ENCODE data around the gene BMPR1A. TPM values are rescaled to one million over a fixed set of nuclear protein-coding genes. Genes with fewer than 3 reads are reported as not detected.

Gene BMPR1A
- total RNA-seq, 2 experiments from 2014 or later, result 8.9 to 11.7 TPM

DNA sequence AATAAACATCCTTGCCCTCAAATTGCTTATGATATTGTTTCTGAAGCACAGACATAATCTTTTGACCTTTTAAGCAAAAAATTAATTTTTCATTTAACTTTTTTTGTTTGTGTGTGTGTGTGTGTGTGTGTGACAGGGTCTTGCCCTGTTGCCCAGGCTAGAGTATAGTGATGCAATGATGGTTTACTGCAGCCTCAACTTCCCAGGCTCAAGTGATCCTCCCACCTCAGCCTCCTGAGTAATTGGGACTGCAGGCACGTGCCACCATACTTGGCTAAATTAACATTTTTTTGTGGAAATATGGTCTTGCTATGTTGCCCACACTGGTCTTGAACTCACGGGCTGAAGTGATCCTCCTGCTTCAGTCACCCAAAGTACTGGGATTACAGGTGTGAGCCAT lies 68.9 kb downstream of the BMPR1A start:
- Mint-ChIP-seq H3K36me3 (ENCODE audit: low read depth) (no peaks in the 10 kb centered on the region), H3K27me3 (peaks cover 2% of the 10 kb centered on the region), H3K4me1 (no peaks in the 10 kb centered on the region), H3K9me3 (no peaks in the 10 kb centered on the region), H3K4me3 (no peak overlapping the region), H3K27ac (no peak overlapping the region)
- ChIA-PET CTCF (no interaction called here), POLR2A (no interaction called here)
- DNase-seq, result no peak

DNA sequence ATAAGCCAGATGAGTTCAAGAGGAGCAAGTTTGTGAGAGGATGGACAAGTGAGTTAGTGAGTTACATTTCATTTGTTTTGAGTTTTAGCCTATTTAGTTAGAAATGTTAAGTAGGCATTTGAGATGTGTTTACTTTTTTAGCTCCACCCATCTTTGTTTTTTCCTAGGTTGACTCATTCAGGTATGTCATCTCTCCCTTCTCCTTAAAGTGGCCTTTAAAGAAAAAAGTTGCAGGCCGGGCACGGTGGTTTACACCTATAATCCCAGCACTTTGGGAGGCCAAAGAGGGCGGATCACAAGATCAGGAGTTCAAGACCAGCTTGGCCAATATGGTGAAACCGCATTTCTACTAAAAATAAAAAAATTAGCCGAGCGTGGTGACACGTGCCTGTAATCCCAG lies 71.2 kb downstream of the BMPR1A start:
- no peak for DNase-seq
- Mint-ChIP-seq H3K4me3 (no peak overlapping the region), H3K27me3 (peaks cover 2% of the 10 kb centered on the region), H3K9me3 (no peaks in the 10 kb centered on the region), H3K27ac (no peak overlapping the region), H3K36me3 (ENCODE audit: low read depth) (no peaks in the 10 kb centered on the region), H3K4me1 (no peaks in the 10 kb centered on the region)
- CTCF ChIA-PET, result interaction anchor here (1.2 kb wide), 1 partner anchor 8 kb away, joined by 3 read pairs; no protein-coding TSS in a partner anchor
- POLR2A ChIA-PET, result no interaction called here

DNA sequence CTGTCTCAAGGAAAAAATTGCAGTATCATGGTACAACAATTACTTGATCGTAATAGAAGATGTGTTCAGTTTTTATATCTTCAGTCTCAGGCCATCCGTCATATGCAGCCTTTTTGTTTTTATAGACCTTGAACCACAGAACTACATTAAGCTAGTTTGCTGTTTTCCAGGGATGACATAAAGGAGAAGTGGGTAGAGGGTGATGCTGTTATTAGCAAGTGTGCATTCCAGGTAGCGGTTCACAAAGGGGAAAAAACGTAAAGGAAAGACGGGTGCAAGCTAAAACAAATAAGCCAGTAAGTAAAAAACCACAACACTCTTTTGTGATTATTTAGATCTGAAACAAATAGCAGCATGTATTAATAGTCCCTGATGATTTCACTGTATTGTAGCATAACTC lies 71.7 kb downstream of the BMPR1A start:
- no peak for DNase-seq
- Mint-ChIP-seq H3K4me3 (no peak overlapping the region), H3K27ac (no peak overlapping the region), H3K9me3 (no peaks in the 10 kb centered on the region), H3K4me1 (no peaks in the 10 kb centered on the region), H3K36me3 (ENCODE audit: low read depth) (no peaks in the 10 kb centered on the region), H3K27me3 (peaks cover 3% of the 10 kb centered on the region)
- CTCF ChIA-PET, result interaction anchor here (1.2 kb wide), 1 partner anchor 7 kb away, joined by 3 read pairs; no protein-coding TSS in a partner anchor
- POLR2A ChIA-PET, result no interaction called here

DNA sequence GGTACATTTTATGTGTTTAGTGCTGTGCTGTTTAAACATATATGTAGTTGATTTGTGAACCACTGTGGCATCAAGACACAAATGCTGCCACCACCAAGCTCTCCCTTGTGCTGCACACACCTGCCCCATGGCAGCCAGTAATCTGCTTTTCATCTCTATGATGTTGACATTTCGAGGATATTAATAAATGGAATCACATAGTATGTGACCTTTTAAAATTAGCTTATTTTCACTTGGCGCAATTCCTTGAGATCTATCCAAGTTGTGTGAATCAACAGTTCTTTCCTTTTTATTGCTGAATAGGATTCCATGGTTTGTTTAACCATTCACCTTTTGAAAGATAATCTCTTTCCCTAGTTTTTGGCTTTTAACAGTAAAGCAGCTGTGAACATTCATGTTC lies 73.1 kb downstream of the BMPR1A start:
- DNase-seq, result no peak
- Mint-ChIP-seq H3K4me1 (no peaks in the 10 kb centered on the region), H3K36me3 (ENCODE audit: low read depth) (no peaks in the 10 kb centered on the region), H3K27ac (no peak overlapping the region), H3K27me3 (peaks cover 4% of the 10 kb centered on the region), H3K9me3 (no peaks in the 10 kb centered on the region), H3K4me3 (no peak overlapping the region)
- ChIA-PET POLR2A (no interaction called here), CTCF (no interaction called here)

DNA sequence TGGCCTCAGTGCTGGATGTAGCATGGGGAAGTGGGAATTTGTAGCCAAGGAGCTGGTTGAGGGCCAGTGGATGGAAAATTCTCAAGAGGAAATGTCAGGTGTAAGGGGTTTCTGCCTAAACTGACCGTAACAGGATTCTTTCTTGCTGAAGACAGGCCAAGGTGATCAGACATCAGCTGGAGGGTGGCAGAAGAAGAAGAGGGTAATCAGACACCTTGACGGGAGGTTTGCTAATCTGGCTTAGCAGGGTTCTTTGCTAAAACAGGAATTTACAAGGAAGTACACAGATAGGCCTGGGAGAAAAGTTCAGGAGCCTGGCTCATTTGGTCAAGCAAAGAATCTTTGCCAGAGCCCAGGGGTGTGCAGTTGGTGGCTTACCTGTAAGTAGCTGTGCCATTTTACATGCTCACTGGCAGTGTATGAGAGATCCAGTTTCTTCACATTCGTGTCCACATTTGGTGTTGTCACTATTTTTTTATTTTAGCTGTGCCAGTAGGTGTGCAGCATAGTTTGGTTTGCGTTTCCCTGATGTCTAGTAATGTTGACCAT lies 73.7 kb downstream of the BMPR1A start:
- no peak overlapping the region for H3K27ac Mint-ChIP-seq
- no peak overlapping the region for H3K4me3 Mint-ChIP-seq
- peaks cover 4% of the 10 kb centered on the region for H3K27me3 Mint-ChIP-seq
- ChIA-PET POLR2A (no interaction called here), CTCF (no interaction called here)
- no peaks in the 10 kb centered on the region for H3K4me1 Mint-ChIP-seq
- DNase-seq, result no peak
- H3K36me3 Mint-ChIP-seq (ENCODE audit: low read depth), result no peaks in the 10 kb centered on the region
- H3K9me3 Mint-ChIP-seq, result no peaks in the 10 kb centered on the region

DNA sequence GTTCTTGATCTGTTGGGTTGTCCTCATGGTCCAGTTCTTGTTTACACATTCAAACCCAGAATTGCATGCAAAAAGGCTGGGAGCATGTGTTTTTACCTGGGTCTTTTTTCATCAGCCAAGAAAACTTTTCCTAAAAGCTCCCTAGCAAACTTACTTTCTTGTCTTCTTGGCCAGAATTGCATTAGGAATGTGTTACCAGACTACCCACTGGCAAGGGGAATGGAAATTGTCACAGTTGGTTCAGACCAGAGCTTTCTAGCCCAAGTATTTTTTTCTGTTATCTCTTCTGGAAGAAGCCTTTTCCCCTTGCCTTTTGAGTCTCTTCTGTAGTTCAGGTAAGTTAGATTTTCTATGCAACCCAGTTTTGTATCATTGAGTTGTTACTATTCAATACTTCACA lies 77.5 kb downstream of the BMPR1A start:
- Mint-ChIP-seq H3K27ac (no peak overlapping the region), H3K4me3 (no peak overlapping the region), H3K27me3 (peaks cover 3% of the 10 kb centered on the region), H3K36me3 (ENCODE audit: low read depth) (no peaks in the 10 kb centered on the region), H3K9me3 (no peaks in the 10 kb centered on the region), H3K4me1 (peaks cover 2% of the 10 kb centered on the region)
- ChIA-PET CTCF (no interaction called here), POLR2A (no interaction called here)
- DNase-seq, result no peak

DNA sequence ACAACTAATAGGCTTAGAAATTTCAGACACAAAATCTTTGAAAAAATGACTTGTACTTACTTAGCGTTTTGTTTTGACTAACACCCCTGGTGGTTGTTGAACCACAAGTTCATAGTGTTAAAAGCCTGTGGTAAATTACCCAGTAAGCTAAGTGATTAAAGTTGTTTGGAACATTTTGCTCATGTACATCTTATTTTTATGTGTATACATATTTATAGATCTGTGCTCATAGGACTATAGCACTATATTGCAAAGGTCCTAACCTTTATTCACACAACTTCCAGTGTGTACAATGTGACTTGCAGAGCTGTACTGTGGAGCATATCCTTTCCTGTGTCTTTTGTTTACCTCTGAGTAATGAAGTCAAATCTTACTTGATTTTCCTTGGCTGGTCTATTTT lies 79.6 kb downstream of the BMPR1A start:
- peaks cover 2% of the 10 kb centered on the region for H3K4me1 Mint-ChIP-seq
- no peaks in the 10 kb centered on the region for H3K36me3 Mint-ChIP-seq (ENCODE audit: low read depth)
- ChIA-PET POLR2A (no interaction called here), CTCF (interaction anchor here (1.0 kb wide), 1 partner anchor 9 kb away, joined by 3 read pairs; no protein-coding TSS in a partner anchor)
- DNase-seq, result no peak
- no peak overlapping the region for H3K27ac Mint-ChIP-seq
- H3K27me3 Mint-ChIP-seq, result peaks cover 3% of the 10 kb centered on the region
- H3K9me3 Mint-ChIP-seq, result no peaks in the 10 kb centered on the region
- no peak overlapping the region for H3K4me3 Mint-ChIP-seq

DNA sequence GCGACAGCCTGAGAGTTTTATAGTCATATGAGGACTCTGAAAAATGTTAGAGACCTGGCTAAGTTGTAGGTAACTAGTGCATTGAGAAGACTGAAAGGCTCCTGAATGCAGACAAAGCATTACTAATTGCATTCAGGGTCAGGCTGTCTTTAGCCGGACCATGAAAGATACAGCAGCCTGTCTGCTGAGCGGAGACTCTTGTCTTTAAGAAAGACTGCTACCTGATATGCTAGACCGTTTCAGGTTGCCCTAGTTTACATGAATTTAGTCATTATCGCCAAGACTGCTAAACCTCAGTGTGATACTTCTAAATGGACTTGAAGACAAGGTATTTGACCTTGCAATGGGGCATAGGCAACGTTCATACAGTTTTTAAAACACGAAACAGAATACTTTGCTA lies 81.2 kb downstream of the BMPR1A start:
- H3K36me3 Mint-ChIP-seq (ENCODE audit: low read depth), result no peaks in the 10 kb centered on the region
- no peak overlapping the region for H3K4me3 Mint-ChIP-seq
- H3K27ac Mint-ChIP-seq, result no peak overlapping the region
- no peaks in the 10 kb centered on the region for H3K9me3 Mint-ChIP-seq
- DNase-seq, result no peak
- H3K27me3 Mint-ChIP-seq, result peaks cover 3% of the 10 kb centered on the region
- POLR2A ChIA-PET, result no interaction called here
- peaks cover 2% of the 10 kb centered on the region for H3K4me1 Mint-ChIP-seq
- CTCF ChIA-PET, result no interaction called here

DNA sequence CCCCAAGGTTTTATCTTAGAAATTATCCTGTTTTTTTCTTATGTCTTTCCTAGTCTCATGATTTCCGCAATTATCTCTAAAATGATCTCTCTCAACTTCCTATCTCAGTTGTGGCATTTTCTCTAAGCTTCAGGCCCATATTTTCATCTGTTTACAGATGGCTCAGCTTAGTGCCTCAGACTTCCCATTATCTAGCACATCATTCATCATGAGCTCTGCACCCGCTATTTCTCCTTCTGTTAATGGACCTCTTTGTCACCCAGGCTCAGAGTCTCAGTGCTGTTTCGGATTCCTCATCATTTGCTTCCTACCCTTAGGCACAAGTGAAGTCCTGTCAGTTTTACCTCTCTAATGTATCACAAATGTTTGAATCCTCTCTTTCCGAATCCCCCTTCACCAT lies 84.1 kb downstream of the BMPR1A start:
- CTCF ChIA-PET, result interaction anchor here (0.8 to 1.3 kb wide), 3 partner anchors 9 to 98 kb away, joined by 3 to 4 read pairs (median 3); no protein-coding TSS in a partner anchor
- peaks cover 2% of the 10 kb centered on the region for H3K4me1 Mint-ChIP-seq
- H3K4me3 Mint-ChIP-seq, result no peak overlapping the region
- H3K27ac Mint-ChIP-seq, result no peak overlapping the region
- H3K9me3 Mint-ChIP-seq, result no peaks in the 10 kb centered on the region
- H3K36me3 Mint-ChIP-seq (ENCODE audit: low read depth), result peaks cover 3% of the 10 kb centered on the region
- H3K27me3 Mint-ChIP-seq, result no peaks in the 10 kb centered on the region
- POLR2A ChIA-PET, result no interaction called here
- no peak for DNase-seq

DNA sequence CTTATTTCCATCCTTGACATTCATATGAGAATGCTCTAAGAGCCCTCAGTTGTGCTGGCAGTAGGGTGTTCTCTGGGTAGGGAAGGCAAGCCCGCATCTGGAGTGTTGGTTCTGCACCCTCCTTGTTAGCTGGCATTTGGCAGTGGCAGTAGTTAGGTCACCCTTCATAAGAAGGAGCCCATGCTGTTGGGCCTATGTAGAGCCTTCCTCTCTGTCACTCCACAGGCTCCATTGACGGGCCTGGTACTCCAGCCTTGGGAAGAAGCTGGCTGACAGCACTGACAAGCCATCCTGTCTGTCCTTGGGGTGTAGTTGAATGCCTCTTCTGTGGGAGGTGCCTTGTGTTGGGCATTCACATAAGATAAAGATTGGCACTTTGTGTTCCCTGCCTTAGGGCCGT lies 89.7 kb downstream of the BMPR1A start:
- Mint-ChIP-seq H3K4me3 (no peak overlapping the region), H3K36me3 (ENCODE audit: low read depth) (peaks cover 3% of the 10 kb centered on the region), H3K27ac (no peak overlapping the region), H3K4me1 (no peaks in the 10 kb centered on the region), H3K27me3 (no peaks in the 10 kb centered on the region), H3K9me3 (no peaks in the 10 kb centered on the region)
- CTCF ChIA-PET, result no interaction called here
- POLR2A ChIA-PET, result no interaction called here
- no peak for DNase-seq

DNA sequence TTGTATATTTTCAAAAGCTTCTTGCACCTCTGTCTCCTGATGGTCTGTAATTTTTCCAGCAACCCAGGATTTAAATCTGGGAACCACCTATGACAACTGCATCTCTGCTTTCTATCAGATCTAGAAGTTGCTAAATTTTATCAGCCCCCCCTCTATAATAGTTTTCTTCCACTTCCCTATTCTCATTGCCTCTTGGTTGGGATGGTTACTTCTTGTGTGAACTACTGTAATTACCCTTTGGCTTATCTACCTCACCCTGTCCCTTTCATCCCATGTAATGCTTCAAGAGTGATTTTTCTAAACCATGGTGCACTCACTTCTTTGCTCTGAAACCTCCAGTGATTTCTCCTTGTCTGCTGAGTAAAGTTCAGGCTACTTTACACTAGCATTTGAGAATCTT lies 92.3 kb downstream of the BMPR1A start:
- H3K4me1 Mint-ChIP-seq, result no peaks in the 10 kb centered on the region
- ChIA-PET POLR2A (no interaction called here), CTCF (no interaction called here)
- H3K36me3 Mint-ChIP-seq (ENCODE audit: low read depth), result no peaks in the 10 kb centered on the region
- no peak overlapping the region for H3K4me3 Mint-ChIP-seq
- peaks cover 3% of the 10 kb centered on the region for H3K9me3 Mint-ChIP-seq
- no peak overlapping the region for H3K27ac Mint-ChIP-seq
- H3K27me3 Mint-ChIP-seq, result no peaks in the 10 kb centered on the region
- no peak for DNase-seq

DNA sequence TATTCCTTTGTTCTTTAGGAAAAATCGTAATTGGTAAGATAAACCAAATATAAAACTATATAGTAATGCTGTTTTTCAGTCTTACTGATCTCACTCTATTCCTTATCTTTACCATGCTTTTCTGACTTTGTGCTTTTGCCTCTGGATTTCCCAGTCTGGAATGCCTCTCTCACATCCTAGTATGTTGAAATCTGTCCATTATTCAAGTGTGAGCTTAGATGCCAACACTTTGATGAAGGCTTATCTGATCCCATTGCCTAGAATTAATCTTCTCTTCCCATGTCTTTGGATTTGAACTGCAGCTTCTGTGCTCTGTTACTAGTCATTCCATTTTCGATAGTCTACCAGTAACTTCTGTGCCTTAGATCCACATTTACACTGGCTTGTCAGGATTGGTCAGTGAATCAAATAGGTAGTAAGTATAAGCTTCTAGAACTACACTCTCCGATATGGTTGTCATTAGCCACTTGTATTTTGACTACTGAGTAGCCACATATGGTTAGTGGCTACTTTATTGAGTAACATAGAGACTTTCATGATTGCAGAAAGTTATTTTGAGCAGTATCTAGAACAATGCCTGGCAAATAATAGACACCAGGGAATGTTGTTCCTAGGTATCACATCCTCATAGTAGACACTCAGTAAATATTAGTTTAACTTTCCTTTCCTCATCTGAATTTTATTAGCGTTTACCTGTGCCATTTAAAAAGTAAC lies 92.9 kb downstream of the BMPR1A start:
- no peak overlapping the region for H3K27ac Mint-ChIP-seq
- H3K27me3 Mint-ChIP-seq, result no peaks in the 10 kb centered on the region
- CTCF ChIA-PET, result interaction anchor here (1.1 kb wide), 1 partner anchor 9 kb away, joined by 4 read pairs; no protein-coding TSS in a partner anchor

DNA sequence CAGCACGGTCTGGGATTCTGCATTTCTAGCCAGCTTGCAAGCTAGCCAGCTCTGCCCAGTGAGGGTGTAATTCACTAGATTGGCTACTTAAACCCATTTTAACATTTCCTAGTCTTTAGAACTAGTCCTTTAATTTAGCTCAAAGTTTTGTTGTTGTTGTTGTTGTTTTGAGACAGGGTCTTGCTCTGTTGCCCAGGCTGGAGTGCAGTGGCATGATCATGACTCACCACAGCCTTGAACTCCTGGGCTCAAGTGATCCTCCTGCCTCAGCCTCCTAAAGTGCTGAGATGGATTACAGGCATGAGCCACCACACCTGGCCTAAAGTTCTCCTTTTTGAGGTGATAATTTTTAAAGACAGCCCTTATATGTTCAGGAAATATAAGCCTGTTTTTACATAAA lies 94.1 kb downstream of the BMPR1A start:
- ChIA-PET CTCF (no interaction called here), POLR2A (no interaction called here)
- Mint-ChIP-seq H3K4me3 (no peak overlapping the region), H3K4me1 (no peaks in the 10 kb centered on the region), H3K27ac (no peak overlapping the region), H3K36me3 (ENCODE audit: low read depth) (no peaks in the 10 kb centered on the region), H3K27me3 (no peaks in the 10 kb centered on the region), H3K9me3 (peaks cover 3% of the 10 kb centered on the region)
- DNase-seq, result no peak

More for the DNA sequence above, 92.9 kb downstream of the BMPR1A start:
- POLR2A ChIA-PET, result no interaction called here
- DNase-seq, result no peak
- Mint-ChIP-seq H3K36me3 (ENCODE audit: low read depth) (no peaks in the 10 kb centered on the region), H3K4me3 (no peak overlapping the region), H3K4me1 (no peaks in the 10 kb centered on the region), H3K9me3 (peaks cover 3% of the 10 kb centered on the region)
